Stimulated activated naive CD4-positive, alpha-beta T cell (primary cell): ENCODE measurements around the gene TMEM229B.

ENCODE experiments used
- DNase-seq, 6 experiments: peaks; one replicate each; lab custom pipeline; 2025; lab: John Stamatoyannopoulos, UW

Gene TMEM229B

GRCh38 chr14:67423424-67423823, 65.1 kb downstream of the TMEM229B start:
- no peak for DNase-seq

GRCh38 chr14:67421356-67422224, 66.9 kb downstream of the TMEM229B start:
- DNase-seq: no peak
